HG02970 (cell line): Measurements from ENCODE around the gene STAG1.
"Not testable (repeated sequence)": the region's sequence is repeated elsewhere in the genome, so short reads cannot be mapped to it uniquely, and the experiment has no call there.

Experiments
- ATAC-seq: cut with Tn5 transposase; IDR thresholded peaks from one replicate; pipeline ENCODE4 v1.9.1; 2021; ENCODE audit warnings: mild to moderate bottlenecking, moderate library complexity, moderate number of reproducible peaks; ENCODE audit not compliant: unreplicated experiment, low FRiP score

The STAG1 gene

GRCh38 chr3:136532766-136533165, 219.4 kb downstream of the STAG1 start:
- no peak for ATAC-seq

- no peak for ATAC-seq
Measured at GRCh38 chr3:136518102-136518501, 234.1 kb downstream of the STAG1 start.

- ATAC-seq = no peak
Measured at GRCh38 chr3:136516656-136517055, 235.5 kb downstream of the STAG1 start.

DNA sequence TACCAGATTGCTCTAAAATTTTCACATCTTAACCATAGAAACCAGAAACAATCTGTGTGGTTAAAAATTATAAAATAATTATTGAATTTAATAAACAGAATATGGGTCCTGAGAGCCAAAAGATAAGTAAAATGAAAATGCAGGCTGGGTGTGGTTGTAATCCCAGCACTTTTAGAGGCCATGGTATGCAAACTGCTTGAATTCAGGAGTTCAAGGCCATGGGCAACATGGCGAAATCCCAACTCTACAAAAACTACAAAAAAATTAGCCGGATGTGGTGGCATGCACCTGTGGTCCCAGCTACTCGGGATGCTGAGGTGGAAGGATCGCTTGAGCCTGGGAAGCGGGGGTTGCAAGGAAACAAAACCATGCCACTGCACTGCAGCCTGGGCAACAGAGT, 236.1 kb downstream of the STAG1 start:
- no peak for ATAC-seq

DNA sequence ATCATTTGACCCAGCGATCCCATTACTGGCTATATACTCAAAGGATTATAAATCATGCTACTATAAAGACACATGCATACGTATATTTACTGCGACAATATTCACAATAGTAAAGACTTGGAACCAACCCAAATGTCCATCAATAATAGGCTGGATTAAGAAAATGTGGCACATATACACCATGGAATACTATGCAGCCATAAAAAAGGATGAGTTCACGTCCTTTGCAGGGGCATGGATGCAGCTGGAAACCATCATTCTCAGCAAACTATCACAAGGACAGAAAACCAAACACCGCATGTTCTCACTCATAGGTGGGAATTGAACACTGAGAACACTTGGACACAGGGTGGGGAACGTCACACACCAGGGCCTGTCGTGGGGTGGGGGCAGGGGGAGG, 237.6 kb downstream of the STAG1 start:
- not testable (repeated sequence) for ATAC-seq

DNA sequence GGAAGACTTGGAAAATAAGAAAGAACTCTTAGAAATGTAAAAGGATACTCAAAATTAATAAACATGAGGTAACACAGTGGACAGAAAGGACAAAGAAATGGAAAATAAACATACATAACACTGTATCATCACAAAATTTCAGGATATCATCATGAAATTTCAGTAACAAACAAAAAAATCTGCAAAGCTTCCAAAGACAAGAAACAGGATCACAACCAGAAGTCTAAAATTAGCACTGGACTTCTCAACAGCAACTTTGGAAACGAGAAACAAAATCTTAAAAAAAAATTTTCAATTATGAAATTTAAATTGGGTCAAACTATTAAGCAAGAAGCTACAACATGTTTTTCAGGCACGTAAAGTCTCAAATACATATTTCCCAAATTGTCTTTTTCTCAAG, 238.8 kb downstream of the STAG1 start:
- no peak for ATAC-seq

DNA sequence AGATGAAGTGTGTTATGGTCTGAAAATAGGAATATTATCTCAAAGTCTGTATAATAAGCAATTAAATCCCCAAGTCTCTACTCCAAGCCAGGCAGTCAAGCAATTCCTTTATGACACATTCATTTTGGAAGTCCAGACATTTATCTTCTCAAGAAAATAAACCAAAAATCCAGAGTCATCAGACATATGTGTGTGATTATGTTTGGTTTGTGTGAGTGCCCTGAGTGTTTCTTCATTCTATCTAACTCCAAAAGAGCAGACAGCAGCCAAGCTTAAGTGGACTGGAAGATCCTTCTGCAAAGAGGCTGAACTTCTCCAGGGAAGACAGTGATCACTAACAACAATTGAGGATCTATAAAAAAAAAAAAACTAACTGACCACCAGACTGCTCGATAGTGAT, 239.8 kb downstream of the STAG1 start:
- ATAC-seq = no peak

- no peak for ATAC-seq
Measured at GRCh38 chr3:136505676-136506075, 246.5 kb downstream of the STAG1 start.

- ATAC-seq = no peak
Measured at GRCh38 chr3:136503056-136503455, 249.1 kb downstream of the STAG1 start.

DNA sequence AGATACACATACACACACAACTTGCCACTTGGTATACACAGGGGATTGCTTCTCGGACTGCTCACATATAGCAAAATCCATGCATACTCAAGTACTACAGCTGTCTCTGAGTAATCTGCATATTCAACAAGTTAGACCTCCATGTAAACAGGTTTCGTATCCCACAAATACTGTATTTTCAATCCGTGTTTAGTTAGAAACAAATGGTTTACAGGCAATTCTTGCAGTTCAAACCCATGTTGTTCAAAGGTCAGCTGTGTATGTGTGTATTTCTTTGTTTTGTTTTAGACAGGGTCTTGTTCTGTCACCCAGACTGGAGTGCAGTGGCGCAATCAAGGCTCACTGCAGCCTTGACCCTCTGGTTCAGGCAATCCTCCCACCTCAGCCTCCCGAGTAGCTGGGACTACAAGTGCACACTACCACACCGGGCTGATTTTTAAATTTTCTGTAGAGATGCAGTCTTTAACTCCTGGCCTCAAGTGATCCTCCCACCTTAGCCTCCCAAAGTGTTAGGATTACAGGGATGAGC, 253.2 kb downstream of the STAG1 start:
- ATAC-seq = no peak

DNA sequence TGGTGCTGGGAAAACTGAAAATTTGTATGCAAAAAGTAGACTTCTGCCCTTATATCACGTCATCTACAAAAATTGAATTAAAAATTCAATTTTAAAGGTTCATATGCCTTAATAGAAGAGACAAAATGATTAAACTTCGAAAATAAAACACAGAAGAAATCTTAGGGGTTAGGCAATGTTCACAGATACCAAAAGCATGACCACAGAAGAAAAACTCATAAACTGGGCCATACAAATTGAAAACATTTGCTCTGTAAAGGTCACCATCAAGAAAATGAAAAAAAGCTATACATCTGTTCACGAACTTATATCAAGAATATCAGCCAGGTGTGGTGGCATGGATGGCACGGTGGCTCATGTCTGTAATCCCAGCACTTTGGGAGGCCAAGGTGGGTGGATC, 257.0 kb downstream of the STAG1 start:
- no peak for ATAC-seq

DNA sequence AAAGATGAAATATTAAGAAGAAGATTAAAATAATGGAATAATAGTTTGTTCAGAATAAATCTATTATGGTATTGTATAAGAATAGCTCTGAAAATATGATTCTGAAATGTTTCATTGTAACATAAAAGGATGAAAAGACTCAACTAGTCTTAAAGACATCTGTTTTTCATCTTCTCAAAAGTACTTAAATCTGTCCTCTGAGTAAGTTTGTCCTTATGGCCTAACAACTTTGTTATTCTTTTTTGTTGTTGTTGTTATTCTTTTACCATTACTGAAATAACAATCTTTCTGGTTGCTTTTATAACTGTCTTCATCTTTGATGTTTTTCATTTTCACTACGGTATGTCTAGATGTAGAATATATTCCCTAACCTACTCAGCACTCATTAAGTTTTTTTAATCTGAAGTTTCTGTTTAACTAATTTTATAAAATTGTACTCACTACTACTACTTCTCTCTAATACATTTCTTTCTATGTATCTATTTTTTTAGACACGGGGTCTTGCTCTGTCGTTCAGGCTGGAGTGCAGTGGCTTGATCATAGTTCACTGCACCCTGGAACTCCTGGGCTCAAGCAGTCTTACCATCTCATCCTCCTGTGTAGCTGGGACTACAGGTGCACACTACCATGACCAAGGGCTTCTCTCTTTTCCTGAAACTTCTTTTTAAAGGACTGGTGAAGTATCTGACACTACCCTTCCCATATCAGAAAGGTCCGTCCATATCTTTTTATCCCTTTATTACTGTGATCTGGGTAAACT, 261.4 kb downstream of the STAG1 start:
- no peak for ATAC-seq

- ATAC-seq = no peak
Measured at GRCh38 chr3:136485777-136486176, 266.4 kb downstream of the STAG1 start.

- no peak for ATAC-seq
Measured at GRCh38 chr3:136476280-136476679, 275.9 kb downstream of the STAG1 start.

GRCh38 chr3:136474876-136475275, 277.3 kb downstream of the STAG1 start:
- ATAC-seq = not testable (repeated sequence)

- ATAC-seq = no peak
Measured at GRCh38 chr3:136473716-136474326, 278.4 kb downstream of the STAG1 start.

DNA sequence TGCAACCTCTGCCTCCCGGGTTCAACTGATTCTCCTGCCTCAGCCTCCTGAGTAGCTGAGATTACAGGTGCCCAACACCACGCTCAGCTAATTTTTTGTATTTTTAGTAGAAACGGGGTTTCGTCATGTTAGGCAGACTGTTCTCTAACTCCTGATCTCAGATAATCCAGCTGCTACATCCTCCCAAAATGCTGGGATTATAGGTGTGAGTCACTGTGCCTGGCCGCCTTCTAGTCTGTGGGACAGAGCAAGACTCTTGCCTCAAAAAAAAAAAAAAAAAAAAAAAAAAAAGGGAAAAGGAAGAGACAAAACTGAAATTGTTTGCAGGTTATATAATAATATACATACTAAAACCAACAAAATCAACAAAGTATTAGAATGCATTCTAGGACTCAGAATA, 286.9 kb downstream of the STAG1 start:
- ATAC-seq = no peak

- ATAC-seq = no peak
Measured at GRCh38 chr3:136464502-136464901, 287.7 kb downstream of the STAG1 start.

DNA sequence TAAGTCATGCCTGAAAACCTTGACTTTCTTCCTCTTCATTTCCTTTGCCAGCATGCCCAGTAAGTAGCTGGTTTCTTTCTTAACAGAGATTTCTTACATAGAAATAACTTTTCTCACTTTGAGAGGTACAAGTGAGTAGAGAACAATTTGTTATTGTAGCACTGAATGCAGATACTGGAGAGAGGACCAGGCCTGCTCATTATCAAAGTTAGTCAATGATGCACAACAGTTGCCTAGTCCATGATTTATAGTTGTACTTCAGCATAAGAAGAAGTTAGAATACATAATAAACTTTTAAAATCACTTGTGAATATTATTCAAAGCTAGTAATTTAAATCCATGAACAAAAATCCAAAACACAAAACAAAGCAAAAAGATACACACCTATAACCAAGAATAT, 289.0 kb downstream of the STAG1 start:
- ATAC-seq = no peak

DNA sequence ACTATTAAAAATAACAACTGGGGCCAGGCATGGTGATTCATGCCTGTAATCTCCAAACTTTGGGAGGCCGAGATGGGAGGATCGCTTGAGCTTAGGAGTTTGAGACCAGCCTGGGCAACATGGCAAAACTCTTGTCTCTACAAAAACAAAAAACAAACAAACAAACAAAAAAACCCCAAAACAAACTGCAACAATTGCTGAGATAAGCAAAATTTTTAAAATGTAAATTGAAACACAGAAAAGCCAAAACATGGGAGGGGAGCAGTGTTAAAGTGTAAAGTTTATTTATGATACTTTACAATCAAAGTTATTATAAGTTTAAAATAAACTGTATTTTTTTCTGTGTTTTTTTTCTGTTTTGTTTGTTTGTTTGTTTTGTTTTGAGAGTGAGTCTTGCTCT, 294.4 kb downstream of the STAG1 start:
- ATAC-seq = no peak

DNA sequence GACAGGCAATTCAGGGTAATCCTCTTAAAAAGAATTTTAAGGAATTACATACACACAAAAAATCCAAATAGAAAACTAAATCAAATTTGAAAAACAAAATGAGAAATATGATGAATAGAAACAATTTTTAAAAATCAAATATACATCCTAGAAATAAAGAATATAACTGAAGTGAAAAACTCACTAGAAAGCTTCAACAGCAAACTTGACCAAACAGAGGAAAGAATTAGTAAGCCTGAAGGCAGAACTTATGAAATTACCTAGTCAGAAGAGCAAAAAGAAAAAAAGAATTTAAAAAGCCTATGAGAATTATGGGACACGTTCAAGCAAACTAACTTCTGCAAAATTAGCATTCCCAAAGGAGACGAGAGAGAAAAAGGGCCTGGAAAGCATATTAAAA, 296.0 kb downstream of the STAG1 start:
- no peak for ATAC-seq

- ATAC-seq = no peak
Measured at GRCh38 chr3:136444581-136444980, 307.6 kb downstream of the STAG1 start.
